HL-60 (cell line): Measurements from ENCODE around the gene GNAQ.

ENCODE experiments used
- CTCF ChIP-seq: IDR thresholded peaks from one replicate; pipeline ENCODE4 v1.5.1; 2011; ENCODE audit warnings: low read length, control low read depth, inconsistent platforms; ENCODE audit not compliant: insufficient read depth
- POLR2AphosphoS5 ChIP-seq: IDR thresholded peaks from 2 replicates; pipeline ENCODE4 v1.6.1; 2012; ENCODE audit warnings: low read depth
- TF ChIP-seq, protein P1 (sequence below): IDR thresholded peaks from 2 replicates; pipeline ENCODE4 v1.6.1; 2012; ENCODE audit warnings: low read depth; ENCODE audit not compliant: insufficient replicate concordance

- TF ChIP-seq CTCF: no peak
- TF ChIP-seq, protein P1, sequence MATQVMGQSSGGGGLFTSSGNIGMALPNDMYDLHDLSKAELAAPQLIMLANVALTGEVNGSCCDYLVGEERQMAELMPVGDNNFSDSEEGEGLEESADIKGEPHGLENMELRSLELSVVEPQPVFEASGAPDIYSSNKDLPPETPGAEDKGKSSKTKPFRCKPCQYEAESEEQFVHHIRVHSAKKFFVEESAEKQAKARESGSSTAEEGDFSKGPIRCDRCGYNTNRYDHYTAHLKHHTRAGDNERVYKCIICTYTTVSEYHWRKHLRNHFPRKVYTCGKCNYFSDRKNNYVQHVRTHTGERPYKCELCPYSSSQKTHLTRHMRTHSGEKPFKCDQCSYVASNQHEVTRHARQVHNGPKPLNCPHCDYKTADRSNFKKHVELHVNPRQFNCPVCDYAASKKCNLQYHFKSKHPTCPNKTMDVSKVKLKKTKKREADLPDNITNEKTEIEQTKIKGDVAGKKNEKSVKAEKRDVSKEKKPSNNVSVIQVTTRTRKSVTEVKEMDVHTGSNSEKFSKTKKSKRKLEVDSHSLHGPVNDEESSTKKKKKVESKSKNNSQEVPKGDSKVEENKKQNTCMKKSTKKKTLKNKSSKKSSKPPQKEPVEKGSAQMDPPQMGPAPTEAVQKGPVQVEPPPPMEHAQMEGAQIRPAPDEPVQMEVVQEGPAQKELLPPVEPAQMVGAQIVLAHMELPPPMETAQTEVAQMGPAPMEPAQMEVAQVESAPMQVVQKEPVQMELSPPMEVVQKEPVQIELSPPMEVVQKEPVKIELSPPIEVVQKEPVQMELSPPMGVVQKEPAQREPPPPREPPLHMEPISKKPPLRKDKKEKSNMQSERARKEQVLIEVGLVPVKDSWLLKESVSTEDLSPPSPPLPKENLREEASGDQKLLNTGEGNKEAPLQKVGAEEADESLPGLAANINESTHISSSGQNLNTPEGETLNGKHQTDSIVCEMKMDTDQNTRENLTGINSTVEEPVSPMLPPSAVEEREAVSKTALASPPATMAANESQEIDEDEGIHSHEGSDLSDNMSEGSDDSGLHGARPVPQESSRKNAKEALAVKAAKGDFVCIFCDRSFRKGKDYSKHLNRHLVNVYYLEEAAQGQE: no peak
- no peak for TF ChIP-seq POLR2AphosphoS5
Observed at GRCh38 chr9:77917800-77918199, 113.8 kb downstream of the GNAQ start.
